ENCODE measurements around the gene PROX1. TPM values are rescaled to one million over a fixed set of nuclear protein-coding genes. Genes with fewer than 3 reads are reported as not detected.

Gene PROX1
- total RNA-seq, 2 donors from 2014 or later = 13.7 to 27.4 TPM

DNA sequence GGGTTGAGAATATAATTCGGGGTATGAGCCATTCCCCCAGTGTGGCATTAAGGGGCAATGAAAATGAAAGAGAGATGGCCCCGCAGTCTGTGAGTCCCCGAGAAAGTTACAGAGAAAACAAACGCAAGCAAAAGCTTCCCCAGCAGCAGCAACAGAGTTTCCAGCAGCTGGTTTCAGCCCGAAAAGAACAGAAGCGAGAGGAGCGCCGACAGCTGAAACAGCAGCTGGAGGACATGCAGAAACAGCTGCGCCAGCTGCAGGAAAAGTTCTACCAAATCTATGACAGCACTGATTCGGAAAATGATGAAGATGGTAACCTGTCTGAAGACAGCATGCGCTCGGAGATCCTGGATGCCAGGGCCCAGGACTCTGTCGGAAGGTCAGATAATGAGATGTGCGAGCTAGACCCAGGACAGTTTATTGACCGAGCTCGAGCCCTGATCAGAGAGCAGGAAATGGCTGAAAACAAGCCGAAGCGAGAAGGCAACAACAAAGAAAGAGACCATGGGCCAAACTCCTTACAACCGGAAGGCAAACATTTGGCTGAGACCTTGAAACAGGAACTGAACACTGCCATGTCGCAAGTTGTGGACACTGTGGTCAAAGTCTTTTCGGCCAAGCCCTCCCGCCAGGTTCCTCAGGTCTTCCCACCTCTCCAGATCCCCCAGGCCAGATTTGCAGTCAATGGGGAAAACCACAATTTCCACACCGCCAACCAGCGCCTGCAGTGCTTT, 9.4 kb downstream of the PROX1 start:
- intact Hi-C loops (cut with DNase I) = no loop called here
- no peak for DNase-seq
- Histone ChIP-seq H3K9me3 (no peaks in the 10 kb centered on the region), H3K4me3 (no peak overlapping the region), H3K27ac (no peak overlapping the region), H3K4me1 (peaks cover 7% of the 10 kb centered on the region), H3K27me3 (no peaks in the 10 kb centered on the region), H3K36me3 (replicated peaks in 1 of 2; ENCODE audit: insufficient read depth in 1 of 2, low read depth in 2 of 2) (peaks cover 2 to 6% of the 10 kb centered on the region in 2 donors)
- ATAC-seq = no peak
- 87 to 95% methylated on average over 24 of the region's 24 CpGs for WGBS, 2 donors
- TF ChIP-seq, protein P1, sequence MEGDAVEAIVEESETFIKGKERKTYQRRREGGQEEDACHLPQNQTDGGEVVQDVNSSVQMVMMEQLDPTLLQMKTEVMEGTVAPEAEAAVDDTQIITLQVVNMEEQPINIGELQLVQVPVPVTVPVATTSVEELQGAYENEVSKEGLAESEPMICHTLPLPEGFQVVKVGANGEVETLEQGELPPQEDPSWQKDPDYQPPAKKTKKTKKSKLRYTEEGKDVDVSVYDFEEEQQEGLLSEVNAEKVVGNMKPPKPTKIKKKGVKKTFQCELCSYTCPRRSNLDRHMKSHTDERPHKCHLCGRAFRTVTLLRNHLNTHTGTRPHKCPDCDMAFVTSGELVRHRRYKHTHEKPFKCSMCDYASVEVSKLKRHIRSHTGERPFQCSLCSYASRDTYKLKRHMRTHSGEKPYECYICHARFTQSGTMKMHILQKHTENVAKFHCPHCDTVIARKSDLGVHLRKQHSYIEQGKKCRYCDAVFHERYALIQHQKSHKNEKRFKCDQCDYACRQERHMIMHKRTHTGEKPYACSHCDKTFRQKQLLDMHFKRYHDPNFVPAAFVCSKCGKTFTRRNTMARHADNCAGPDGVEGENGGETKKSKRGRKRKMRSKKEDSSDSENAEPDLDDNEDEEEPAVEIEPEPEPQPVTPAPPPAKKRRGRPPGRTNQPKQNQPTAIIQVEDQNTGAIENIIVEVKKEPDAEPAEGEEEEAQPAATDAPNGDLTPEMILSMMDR (IDR thresholded peaks at IDR 0.05) = no peak
- TF ChIP-seq POLR2A (IDR thresholded peaks at IDR 0.05) = no peak

DNA sequence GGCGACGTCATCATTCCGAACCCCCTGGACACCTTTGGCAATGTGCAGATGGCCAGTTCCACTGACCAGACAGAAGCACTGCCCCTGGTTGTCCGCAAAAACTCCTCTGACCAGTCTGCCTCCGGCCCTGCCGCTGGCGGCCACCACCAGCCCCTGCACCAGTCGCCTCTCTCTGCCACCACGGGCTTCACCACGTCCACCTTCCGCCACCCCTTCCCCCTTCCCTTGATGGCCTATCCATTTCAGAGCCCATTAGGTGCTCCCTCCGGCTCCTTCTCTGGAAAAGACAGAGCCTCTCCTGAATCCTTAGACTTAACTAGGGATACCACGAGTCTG, 10.0 kb downstream of the PROX1 start:
- DNase-seq (no peak), ATAC-seq (no peak)
- TF ChIP-seq, protein P1 (IDR thresholded peaks at IDR 0.05) = no peak
- no peak for TF ChIP-seq POLR2A (IDR thresholded peaks at IDR 0.05)
- WGBS, 2 donors = 92 to 93% methylated on average over 13 of the region's 13 CpGs
- peaks cover 2 to 6% of the 10 kb centered on the region in 2 donors for H3K36me3 ChIP-seq (replicated peaks in 1 of 2; ENCODE audit: insufficient read depth in 1 of 2, low read depth in 2 of 2)
- intact Hi-C loops (cut with DNase I) = no loop called here
- no peaks in the 10 kb centered on the region for H3K9me3 ChIP-seq
- H3K4me1 ChIP-seq = peaks cover 11% of the 10 kb centered on the region
- H3K4me3 ChIP-seq = no peak overlapping the region
- H3K27ac ChIP-seq = no peak overlapping the region
- no peaks in the 10 kb centered on the region for H3K27me3 ChIP-seq

DNA sequence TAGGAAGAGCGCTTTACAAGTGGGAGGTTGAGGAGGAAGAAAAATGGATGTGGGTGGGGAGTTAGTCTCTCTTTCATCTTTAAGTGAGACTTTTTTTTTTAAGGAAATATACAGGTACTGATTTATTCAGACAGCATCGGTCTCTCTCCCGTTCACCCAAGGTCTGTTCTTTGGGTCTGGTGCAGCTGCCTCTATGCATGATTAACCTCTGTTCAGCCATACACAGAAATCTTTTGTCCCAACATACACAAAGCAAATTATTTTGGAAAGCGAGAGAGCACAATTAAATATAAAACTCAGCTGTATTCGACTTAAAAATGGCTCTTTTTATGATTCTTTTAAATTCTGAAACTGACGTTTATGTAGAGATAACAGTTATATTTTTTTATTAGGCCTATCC, 11.0 kb downstream of the PROX1 start:
- H3K9me3 ChIP-seq = no peaks in the 10 kb centered on the region
- no peak overlapping the region for H3K4me3 ChIP-seq
- no peak for DNase-seq
- no peak for TF ChIP-seq POLR2A (IDR thresholded peaks at IDR 0.05)
- TF ChIP-seq, protein P1 (IDR thresholded peaks at IDR 0.05) = no peak
- H3K36me3 ChIP-seq (replicated peaks in 1 of 2; ENCODE audit: insufficient read depth in 1 of 2, low read depth in 2 of 2) = peaks cover 2 to 6% of the 10 kb centered on the region in 2 donors
- H3K4me1 ChIP-seq = peaks cover 20% of the 10 kb centered on the region
- intact Hi-C loops (cut with DNase I) = no loop called here
- H3K27ac ChIP-seq = peak overlapping the region in 1 of 4 donors; percentile 2
- 71 to 72% methylated on average over 6 of the region's 6 CpGs for WGBS, 2 donors
- no peak for ATAC-seq
- no peaks in the 10 kb centered on the region for H3K27me3 ChIP-seq

DNA sequence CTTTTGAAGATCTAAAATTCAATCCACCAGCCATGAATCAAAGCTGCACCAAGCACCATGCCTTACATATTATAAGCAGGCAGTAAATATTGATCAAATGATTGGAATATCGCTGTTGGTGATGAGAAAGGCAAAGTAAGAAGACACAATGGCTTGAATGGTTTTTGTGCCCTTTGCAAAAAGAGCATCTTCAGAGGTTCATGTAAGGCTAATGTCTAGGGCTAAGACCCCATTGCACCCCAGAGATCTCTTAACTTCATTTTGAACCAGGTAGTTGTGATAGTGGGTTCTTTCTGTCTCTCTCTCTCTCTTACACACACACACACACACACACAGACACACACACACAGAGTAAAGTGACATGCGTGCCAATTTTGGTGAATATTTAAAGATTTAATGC, 12.0 kb downstream of the PROX1 start:
- peaks cover 26% of the 10 kb centered on the region for H3K4me1 ChIP-seq
- no peaks in the 10 kb centered on the region for H3K9me3 ChIP-seq
- no peak for ATAC-seq
- intact Hi-C loops (cut with DNase I) = no loop called here
- DNase-seq = no peak
- no peak for TF ChIP-seq POLR2A (IDR thresholded peaks at IDR 0.05)
- TF ChIP-seq, protein P1 (IDR thresholded peaks at IDR 0.05) = no peak
- H3K27ac ChIP-seq = peak overlapping the region in 2 of 4 donors; percentile 2 to 6
- no peak overlapping the region for H3K4me3 ChIP-seq
- peaks cover 3 to 6% of the 10 kb centered on the region in 2 donors for H3K36me3 ChIP-seq (replicated peaks in 1 of 2; ENCODE audit: insufficient read depth in 1 of 2, low read depth in 2 of 2)
- WGBS, 2 donors = 79 to 80% methylated on average over 2 of the region's 2 CpGs
- H3K27me3 ChIP-seq = no peaks in the 10 kb centered on the region

DNA sequence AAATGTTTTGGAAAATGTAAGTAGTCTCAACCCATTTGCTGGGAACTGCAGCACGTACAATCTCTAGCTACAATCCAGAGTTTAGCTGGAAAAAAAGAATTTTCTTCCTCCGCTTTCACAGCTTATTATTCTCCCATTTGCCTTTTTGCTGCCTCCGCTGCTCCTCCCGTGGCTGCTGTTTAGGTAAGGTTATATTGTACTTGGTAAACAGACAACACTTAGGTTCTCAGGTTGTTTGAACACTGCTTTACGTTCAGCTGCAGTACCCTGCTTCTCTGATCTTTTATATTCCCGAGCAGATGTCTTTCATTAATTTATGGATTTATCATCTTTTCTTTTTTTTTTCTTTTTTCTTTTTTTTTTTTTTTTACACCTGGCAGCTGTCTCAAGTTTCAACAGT, 14.3 kb downstream of the PROX1 start:
- intact Hi-C loops (cut with DNase I) = no loop called here
- ATAC-seq = no peak
- DNase-seq = no peak
- WGBS, 2 donors = 65 to 72% methylated on average over 6 of the region's 6 CpGs
- peak overlapping the region in 3 of 4 donors; percentile 9 to 73 (median 25) for H3K27ac ChIP-seq
- H3K4me3 ChIP-seq = no peak overlapping the region
- TF ChIP-seq POLR2A (IDR thresholded peaks at IDR 0.05) = no peak
- TF ChIP-seq, protein P1 (IDR thresholded peaks at IDR 0.05) = no peak
- H3K9me3 ChIP-seq = no peaks in the 10 kb centered on the region
- H3K36me3 ChIP-seq (replicated peaks in 1 of 2; ENCODE audit: insufficient read depth in 1 of 2, low read depth in 2 of 2) = peaks cover 4 to 5% of the 10 kb centered on the region in 2 donors
- no peaks in the 10 kb centered on the region for H3K27me3 ChIP-seq
- H3K4me1 ChIP-seq = peaks cover 43% of the 10 kb centered on the region

All from body of pancreas (tissue), 4 donors.